Mesenchymal stem cell (in vitro differentiated cells and primary cell): ENCODE data around the gene DAAM2.

Experiments used
- DNase-seq: peaks from one replicate; pipeline ENCODE4 v3.0.0-alpha.2; 2013
- H2AFZ ChIP-seq: one replicate; pipeline ENCODE4 v1.6.1; 2013; ENCODE audit warnings: low read depth, mild to moderate bottlenecking, control low read depth, inconsistent platforms, low read length, moderate library complexity
- H2AK5ac ChIP-seq: 2 replicates; pipeline ENCODE4 v1.6.1; 2013; ENCODE audit warnings: low read length, moderate library complexity, mild to moderate bottlenecking, inconsistent platforms; ENCODE audit not compliant: severe bottlenecking
- H2BK120ac ChIP-seq: one replicate; pipeline ENCODE4 v1.6.1; 2013; ENCODE audit warnings: low read depth, mild to moderate bottlenecking, inconsistent platforms, low read length, moderate library complexity
- H2BK12ac ChIP-seq, 2 experiments: one replicate each; pipeline ENCODE4 v1.6.1; 2013; ENCODE audit warnings: inconsistent platforms in 2 of 2, low read length in 2 of 2, mild to moderate bottlenecking in 2 of 2, moderate library complexity in 2 of 2, control low read depth in 1 of 2
- H2BK15ac ChIP-seq: one replicate; pipeline ENCODE4 v1.6.1; 2013; ENCODE audit warnings: mild to moderate bottlenecking, low read depth, inconsistent platforms; ENCODE audit not compliant: poor library complexity, severe bottlenecking
- H2BK5ac ChIP-seq: 2 replicates; pipeline ENCODE4 v1.6.1; 2013; ENCODE audit warnings: low read depth, mild to moderate bottlenecking, low read length, control low read depth, inconsistent platforms; ENCODE audit not compliant: poor library complexity, severe bottlenecking
- H3K14ac ChIP-seq, 2 experiments: one replicate each; pipeline ENCODE4 v1.6.1; 2013; ENCODE audit warnings: inconsistent platforms in 2 of 2, low read length in 2 of 2, control low read depth in 1 of 2, mild to moderate bottlenecking in 1 of 2, moderate library complexity in 1 of 2
- H3K18ac ChIP-seq, 2 experiments: one replicate each; pipeline ENCODE4 v1.6.1; 2013; ENCODE audit warnings: inconsistent platforms in 2 of 2, low read length in 2 of 2, control low read depth in 1 of 2, low read depth in 1 of 2, mild to moderate bottlenecking in 1 of 2
- H3K23ac ChIP-seq, 2 experiments: one replicate each; pipeline ENCODE4 v1.6.1; 2013; ENCODE audit warnings: inconsistent platforms in 2 of 2, low read length in 2 of 2, mild to moderate bottlenecking in 2 of 2, moderate library complexity in 2 of 2, control low read depth in 1 of 2
- H3K27ac ChIP-seq: 2 replicates; pipeline ENCODE4 v1.5.1; 2013; ENCODE audit warnings: mild to moderate bottlenecking, moderate library complexity, low read length, control low read depth, inconsistent platforms; ENCODE audit not compliant: poor library complexity, severe bottlenecking
- H3K27me3 ChIP-seq, 2 experiments: 2 replicates each; pipeline versions ENCODE4 v1.6.1 to v1.7.0; 2013; ENCODE audit warnings: low read length in 2 of 2, mild to moderate bottlenecking in 2 of 2, moderate library complexity in 2 of 2, control low read depth in 1 of 2, inconsistent platforms in 1 of 2; ENCODE audit not compliant: control insufficient read depth in 1 of 2, insufficient read depth in 1 of 2
- H3K36me3 ChIP-seq, 2 experiments: 2 replicates each; pipeline versions ENCODE4 v1.6.1 to v1.7.0; 2013; ENCODE audit warnings: low read length in 2 of 2, control low read depth in 1 of 2, inconsistent platforms in 1 of 2, low read depth in 1 of 2, mild to moderate bottlenecking in 1 of 2; ENCODE audit not compliant: insufficient read depth in 2 of 2, control insufficient read depth in 1 of 2
- H3K4ac ChIP-seq, 2 experiments: one replicate each; pipeline ENCODE4 v1.6.1; 2013; ENCODE audit warnings: inconsistent platforms in 2 of 2, low read length in 2 of 2, mild to moderate bottlenecking in 2 of 2, moderate library complexity in 2 of 2, control low read depth in 1 of 2, low read depth in 1 of 2
- H3K4me1 ChIP-seq: 2 replicates; pipeline ENCODE4 v1.6.1; 2013; ENCODE audit warnings: low read depth, low read length, control low read depth; ENCODE audit not compliant: control insufficient read depth, insufficient read depth
- H3K4me2 ChIP-seq: 2 replicates; pipeline ENCODE4 v1.6.1; 2013; ENCODE audit warnings: low read length, mild to moderate bottlenecking, inconsistent platforms; ENCODE audit not compliant: poor library complexity, severe bottlenecking
- H3K4me3 ChIP-seq, 2 experiments: 2 replicates each; pipeline versions ENCODE4 v1.5.1 to v1.7.0; 2013; ENCODE audit warnings: low read length in 2 of 2, mild to moderate bottlenecking in 2 of 2, control low read depth in 1 of 2, low read depth in 1 of 2; ENCODE audit not compliant: insufficient read depth in 1 of 2
- H3K79me1 ChIP-seq: replicated peaks from 2 replicates; pipeline ENCODE4 v1.6.1; 2013; ENCODE audit warnings: mild to moderate bottlenecking, control low read depth, low read length, inconsistent platforms; ENCODE audit not compliant: poor library complexity, severe bottlenecking
- H3K9ac ChIP-seq: 2 replicates; pipeline ENCODE4 v1.7.0; 2013; ENCODE audit warnings: mild to moderate bottlenecking, low read length, moderate library complexity
- H3K9me3 ChIP-seq: 2 replicates; pipeline ENCODE4 v1.7.0; 2013; ENCODE audit warnings: mild to moderate bottlenecking, low read length; ENCODE audit not compliant: control insufficient read depth
- H4K8ac ChIP-seq: one replicate; pipeline ENCODE4 v1.6.1; 2013; ENCODE audit warnings: inconsistent platforms, mild to moderate bottlenecking, low read length, moderate library complexity
- H4K91ac ChIP-seq: one replicate; pipeline ENCODE4 v1.6.1; 2013; ENCODE audit warnings: mild to moderate bottlenecking, low read length, inconsistent platforms
- WGBS: methylation state at CpG from one replicate; pipeline ENCODE4 v1.1.7; 2013; ENCODE audit warnings: mixed read lengths; 5-methylcytosine and 5-hydroxymethylcytosine counted together

The DAAM2 gene

GRCh38 chr6:39824030-39824926 lies 32.1 kb downstream of the DAAM2 start:
- Histone ChIP-seq H3K23ac (peak overlapping the region in 1 of 2 experiments; percentile 14), H2AFZ (no peak overlapping the region), H4K8ac (peak overlapping the region; percentile 88), H3K79me1 (peaks cover 20% of the 10 kb centered on the region), H2BK12ac (peak overlapping the region; percentile 70 to 93), H2BK5ac (no peak overlapping the region), H3K4me3 (no peak overlapping the region), H3K27me3 (no peaks in the 10 kb centered on the region), H3K4me2 (no peak overlapping the region), H3K36me3 (no peaks in the 10 kb centered on the region), H2AK5ac (peak overlapping the region; percentile 13), H2BK15ac (peak overlapping the region; percentile 48), H3K9ac (no peak overlapping the region), H3K4ac (peak overlapping the region; percentile 71 to 99), H2BK120ac (peak overlapping the region; percentile 2), H3K27ac (no peak overlapping the region), H3K18ac (peak overlapping the region; percentile 31 to 92), H3K14ac (no peak overlapping the region), H4K91ac (peak overlapping the region; percentile 86), H3K9me3 (no peaks in the 10 kb centered on the region), H3K4me1 (peaks cover 10% of the 10 kb centered on the region)
- DNase-seq = no peak
- 84% methylated on average over 9 of the region's 9 CpGs for WGBS

- H2BK120ac ChIP-seq = no peak overlapping the region
- H3K23ac ChIP-seq = no peak overlapping the region
- no peak overlapping the region for H3K14ac ChIP-seq
- H3K36me3 ChIP-seq = peaks cover 0 to 6% of the 10 kb centered on the region in 2 experiments
- H3K4me2 ChIP-seq = no peak overlapping the region
- no peak overlapping the region for H2BK15ac ChIP-seq
- peaks cover 16% of the 10 kb centered on the region for H3K79me1 ChIP-seq
- no peak overlapping the region for H3K4me3 ChIP-seq
- H3K27ac ChIP-seq = no peak overlapping the region
- no peak overlapping the region for H2BK12ac ChIP-seq
- H3K9ac ChIP-seq = no peak overlapping the region
- no peaks in the 10 kb centered on the region for H3K27me3 ChIP-seq
- H2BK5ac ChIP-seq = no peak overlapping the region
- H4K8ac ChIP-seq = peak overlapping the region; percentile 37
- peak overlapping the region; percentile 11 for H4K91ac ChIP-seq
- no peak overlapping the region for H2AFZ ChIP-seq
- H3K18ac ChIP-seq = no peak overlapping the region
- H3K4ac ChIP-seq = peak overlapping the region in 1 of 2 experiments; percentile 40
- no peak for DNase-seq
- 96% methylated on average over 2 of the region's 2 CpGs for WGBS
- peaks cover 6% of the 10 kb centered on the region for H3K4me1 ChIP-seq
- no peak overlapping the region for H2AK5ac ChIP-seq
- H3K9me3 ChIP-seq = no peaks in the 10 kb centered on the region
Observed at GRCh38 chr6:39829331-39829730, 37.2 kb downstream of the DAAM2 start.

- Histone ChIP-seq H3K18ac (peak overlapping the region; percentile 24 to 58), H2AK5ac (no peak overlapping the region), H3K4ac (peak overlapping the region in 1 of 2 experiments; percentile 9), H4K91ac (peak overlapping the region; percentile 49), H3K9me3 (no peaks in the 10 kb centered on the region), H3K4me3 (peak overlapping the region in 1 of 2 experiments; percentile 8), H3K27ac (no peak overlapping the region), H3K27me3 (no peaks in the 10 kb centered on the region), H2BK15ac (no peak overlapping the region), H2BK5ac (no peak overlapping the region), H3K36me3 (peaks cover 0 to 6% of the 10 kb centered on the region in 2 experiments), H2AFZ (no peak overlapping the region), H2BK12ac (peak overlapping the region in 1 of 2 experiments; percentile 4), H3K4me1 (peaks cover 5% of the 10 kb centered on the region), H4K8ac (peak overlapping the region; percentile 48), H3K9ac (no peak overlapping the region), H3K23ac (no peak overlapping the region), H3K14ac (peak overlapping the region in 1 of 2 experiments; percentile 2), H3K79me1 (peaks cover 17% of the 10 kb centered on the region), H3K4me2 (no peak overlapping the region), H2BK120ac (peak overlapping the region; percentile 42)
- DNase-seq = no peak
- WGBS = 93% methylated on average over 7 of the region's 7 CpGs
Observed at GRCh38 chr6:39830444-39830843, 38.3 kb downstream of the DAAM2 start.

GRCh38 chr6:39831701-39832100 lies 39.5 kb downstream of the DAAM2 start:
- peaks cover 16% of the 10 kb centered on the region for H3K79me1 ChIP-seq

More at GRCh38 chr6:39831701-39832100, 39.5 kb downstream of the DAAM2 start:
- Histone ChIP-seq H2BK5ac (no peak overlapping the region), H3K4me1 (peaks cover 7% of the 10 kb centered on the region), H3K9ac (no peak overlapping the region), H2AK5ac (no peak overlapping the region), H3K36me3 (peaks cover 0 to 6% of the 10 kb centered on the region in 2 experiments), H3K23ac (no peak overlapping the region), H3K27ac (no peak overlapping the region), H4K91ac (no peak overlapping the region), H3K27me3 (no peaks in the 10 kb centered on the region), H2BK15ac (no peak overlapping the region), H3K4me2 (no peak overlapping the region), H2AFZ (no peak overlapping the region), H4K8ac (no peak overlapping the region), H3K14ac (no peak overlapping the region), H2BK120ac (no peak overlapping the region), H2BK12ac (no peak overlapping the region), H3K4me3 (no peak overlapping the region), H3K4ac (no peak overlapping the region), H3K9me3 (no peaks in the 10 kb centered on the region), H3K18ac (peak overlapping the region in 1 of 2 experiments; percentile 21)
- DNase-seq = no peak
- 92% methylated on average over 6 of the region's 6 CpGs for WGBS
